ENCODE data around the gene FGF11.

GRCh38 chr17:7396147-7396546 is 43.2 kb upstream of the FGF11 start:
- TF ChIP-seq EZH2 (IDR thresholded peaks at IDR 0.05; ENCODE audit: borderline replicate concordance, low read length) (no peak), CTCF (conservative IDR thresholded peaks at IDR 0.05 in 1 of 2, IDR thresholded peaks at IDR 0.05 in 1 of 2; ENCODE audit: extremely low read depth in 1 of 2, insufficient read depth in 1 of 2, low read depth in 1 of 2, low read length in 2 of 2) (no peak)
